Measurements from ENCODE around the gene PRSS48. TPM values are rescaled to one million over a fixed set of nuclear protein-coding genes. Genes with fewer than 3 reads are reported as not detected.

PRSS48 gene
- total RNA-seq (not detected), polyA plus RNA-seq (not detected)
- long read RNA-seq, donor 1, partial matches to known transcripts: 0 of 1 reads
- long read RNA-seq, donor 1, other reads (novel, unspliced or antisense): 1 of 1 reads
- long read RNA-seq, donor 2: 0 reads
- long read RNA-seq, donor 3: 0 reads

- H3K36me3 ChIP-seq: no peaks in the 10 kb centered on the region
- WGBS, 4 donors: 61 to 75% (median 69%) methylated on average over 5 to 7 of the region's 7 CpGs
- ATAC-seq (peak; percentile 47 to 81 (median 78)), DNase-seq (peak; percentile 54 to 75 (median 59))
- H3K27ac ChIP-seq: no peak within 1 kb of the TSS
- H3K4me3 ChIP-seq: no peak within 1 kb of the TSS
- no peaks in the 10 kb centered on the region for H3K27me3 ChIP-seq
- intact Hi-C loops (cut with DNase I): loop anchor here in 9 of 10 donors (1.0 to 10.0 kb wide), 5 partner anchors 48 to 86 kb away; partner anchors contain the start of gene SH3D19 (in 2 of the 9)
- peaks cover 0 to 60% (median 11%) of the 10 kb centered on the region in 12 donors for H3K4me1 ChIP-seq
- H3K9me3 ChIP-seq: no peaks in the 10 kb centered on the region
- peak; percentile 60 to 80 (median 70) for TF ChIP-seq CTCF (IDR thresholded peaks at IDR 0.05)
- TF ChIP-seq POLR2A (IDR thresholded peaks at IDR 0.05): no peak
Observed at GRCh38 chr4:151276787-151277562, at the start of gene PRSS48. PRSS48 (plus strand) TSS chr4:151277161; CDS start chr4:151277173, 12 bp downstream.

- peak overlapping the region in 10 of 12 donors; percentile 28 to 60 (median 41) for H3K4me3 ChIP-seq
- 69 to 83% (median 71%) methylated on average over 1 of the region's 1 CpG for WGBS, 4 donors
- peaks cover 0 to 47% (median 24%) of the 10 kb centered on the region in 12 donors for H3K4me1 ChIP-seq
- H3K27me3 ChIP-seq: no peaks in the 10 kb centered on the region
- peak overlapping the region; percentile 35 to 78 (median 60) for H3K27ac ChIP-seq
- intact Hi-C loops (cut with DNase I): no loop called here
- H3K9me3 ChIP-seq: no peaks in the 10 kb centered on the region
- DNase-seq (no peak), ATAC-seq (no peak)
- no peak for TF ChIP-seq CTCF (IDR thresholded peaks at IDR 0.05)
- no peak for TF ChIP-seq POLR2A (IDR thresholded peaks at IDR 0.05)
- peaks cover 0 to 9% (median 0%) of the 10 kb centered on the region in 9 donors for H3K36me3 ChIP-seq
Observed at GRCh38 chr4:151227172-151227571, 49.8 kb upstream of the PRSS48 start.

GRCh38 chr4:151227731-151228130, 49.2 kb upstream of the PRSS48 start:
- DNase-seq (peak in 4 of 5 donors; percentile 49 to 72 (median 64)), ATAC-seq (peak; percentile 79 to 89 (median 83))
- intact Hi-C loops (cut with DNase I): no loop called here

More at GRCh38 chr4:151227731-151228130, 49.2 kb upstream of the PRSS48 start:
- Histone ChIP-seq H3K36me3 (peaks cover 0 to 9% (median 0%) of the 10 kb centered on the region in 9 donors), H3K9me3 (no peaks in the 10 kb centered on the region), H3K4me1 (peaks cover 0 to 50% (median 26%) of the 10 kb centered on the region in 12 donors), H3K4me3 (peak overlapping the region in 10 of 12 donors; percentile 22 to 60 (median 41)), H3K27ac (peak overlapping the region; percentile 35 to 78 (median 60)), H3K27me3 (no peaks in the 10 kb centered on the region)
- 10 to 40% (median 21%) methylated on average over 3 of the region's 3 CpGs for WGBS, 4 donors
- no peak for TF ChIP-seq CTCF (IDR thresholded peaks at IDR 0.05)
- no peak for TF ChIP-seq POLR2A (IDR thresholded peaks at IDR 0.05)
